GM23248 (cell line): ENCODE measurements around the gene CCM2L.

Experiments
- EZH2 ChIP-seq: fragments of 200-600 bp; sonication (generic); IDR thresholded peaks from 2 replicates; pipeline ENCODE4 v1.6.1; 2018; ENCODE audit warnings: antibody characterized with exemption, mild to moderate bottlenecking; ENCODE audit not compliant: insufficient read depth, poor library complexity, severe bottlenecking
- EZH2phosphoT487 ChIP-seq: fragments of 200-600 bp; sonication (generic); IDR thresholded peaks from 2 replicates; pipeline ENCODE4 v1.6.1; 2018; ENCODE audit warnings: antibody characterized with exemption, moderate library complexity, mild to moderate bottlenecking, low read depth; ENCODE audit not compliant: insufficient read depth

- TF ChIP-seq EZH2 (no peak), EZH2phosphoT487 (no peak)
These were observed 28.5 kb upstream of the CCM2L start for GRCh38 chr20:31981784-31982183.
